H1 (cell line): ENCODE results near the gene DMPK. TPM values are rescaled to one million over a fixed set of nuclear protein-coding genes. Genes with fewer than 3 reads are reported as not detected.

Experiments
- polyA plus RNA-seq, 7 experiments: library from polyadenylated mRNA; depleted of rRNA in 3 of 7; stranded (reverse) in 5 of 7; unstranded in 2 of 7; fragments of >200 nt in 5 of 7; fragments of 200-250 nt in 2 of 7; gene quantifications; 1 replicate in 5 of 7; 2 replicates in 1 of 7; 4 replicates in 1 of 7; pipeline versions ENCODE4 v1.2.1 to v1.2.3, GENCODE V29; 2011 to 2013; ENCODE audit warnings: missing spikeins in 2 of 7, mixed read lengths in 2 of 7
- total RNA-seq: library from RNA; stranded (reverse); fragmentation: NEBNext Ultra II Directional; extraction: Animal tissue kit (Norgen Biotek cat#: 25700); gene quantifications from 2 replicates; pipeline ENCODE4 v1.2.1, GENCODE V29; 2021
- TF ChIP-seq, protein P1 (sequence below), 3 experiments: IDR thresholded peaks; 1 replicate in 2 of 3; 2 replicates in 1 of 3; pipeline versions ENCODE4 v1.5.1 to v1.6.1; 2011; ENCODE audit warnings: low read length in 3 of 3, mild to moderate bottlenecking in 3 of 3, inconsistent platforms in 2 of 3, low read depth in 1 of 3, moderate library complexity in 1 of 3; ENCODE audit not compliant: insufficient read depth in 1 of 3; ENCODE audit errors: control extremely low read depth in 1 of 3

Gene DMPK
- total and polyA plus RNA-seq, 2 of the 8 experiments (the other 6 are each of a cell fraction or from before 2014, with no cell fraction given) = 13.7 to 27.4 TPM

DNA sequence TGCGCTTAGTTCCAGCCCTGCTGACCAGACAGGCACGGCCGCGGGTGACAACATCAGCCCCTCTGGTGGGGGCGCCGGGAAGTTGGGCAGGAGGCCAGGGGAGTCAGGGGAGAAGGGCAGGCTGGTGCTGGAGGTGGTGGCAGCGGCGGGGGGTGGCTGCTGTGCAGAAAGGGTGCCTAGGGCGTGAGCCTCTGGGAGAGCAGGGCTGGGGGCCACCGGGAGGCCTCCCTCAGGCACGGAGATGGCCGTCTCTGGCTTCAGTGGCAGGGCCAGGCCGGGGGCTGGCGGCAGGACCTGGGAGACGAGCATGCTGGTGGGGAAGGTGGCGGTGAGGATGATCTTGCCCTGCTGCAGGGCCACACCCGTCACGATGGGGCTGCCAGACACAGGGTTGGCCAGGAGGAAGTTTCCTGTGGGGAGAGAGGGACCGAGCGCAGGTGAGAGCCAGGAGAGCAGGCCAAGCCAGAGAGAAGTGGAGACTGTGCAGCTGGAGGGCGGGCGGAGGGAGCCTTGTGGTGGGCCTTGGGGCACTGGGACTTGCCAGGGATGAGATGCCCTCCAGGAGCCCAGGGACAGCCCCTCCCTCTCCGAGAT, 16.5 kb downstream of the DMPK start (continued):
- TF ChIP-seq, protein P1, sequence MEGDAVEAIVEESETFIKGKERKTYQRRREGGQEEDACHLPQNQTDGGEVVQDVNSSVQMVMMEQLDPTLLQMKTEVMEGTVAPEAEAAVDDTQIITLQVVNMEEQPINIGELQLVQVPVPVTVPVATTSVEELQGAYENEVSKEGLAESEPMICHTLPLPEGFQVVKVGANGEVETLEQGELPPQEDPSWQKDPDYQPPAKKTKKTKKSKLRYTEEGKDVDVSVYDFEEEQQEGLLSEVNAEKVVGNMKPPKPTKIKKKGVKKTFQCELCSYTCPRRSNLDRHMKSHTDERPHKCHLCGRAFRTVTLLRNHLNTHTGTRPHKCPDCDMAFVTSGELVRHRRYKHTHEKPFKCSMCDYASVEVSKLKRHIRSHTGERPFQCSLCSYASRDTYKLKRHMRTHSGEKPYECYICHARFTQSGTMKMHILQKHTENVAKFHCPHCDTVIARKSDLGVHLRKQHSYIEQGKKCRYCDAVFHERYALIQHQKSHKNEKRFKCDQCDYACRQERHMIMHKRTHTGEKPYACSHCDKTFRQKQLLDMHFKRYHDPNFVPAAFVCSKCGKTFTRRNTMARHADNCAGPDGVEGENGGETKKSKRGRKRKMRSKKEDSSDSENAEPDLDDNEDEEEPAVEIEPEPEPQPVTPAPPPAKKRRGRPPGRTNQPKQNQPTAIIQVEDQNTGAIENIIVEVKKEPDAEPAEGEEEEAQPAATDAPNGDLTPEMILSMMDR (IDR thresholded peaks at IDR 0.05; ENCODE audit: control extremely low read depth in 1 of 3, insufficient read depth in 1 of 3, low read depth in 1 of 3, low read length in 3 of 3) = no peak
